H9 (cell line): ENCODE measurements around the gene DDC. TPM values are rescaled to one million over a fixed set of nuclear protein-coding genes. Genes with fewer than 3 reads are reported as not detected.

Experiments
- DNase-seq: peaks from one replicate; pipeline ENCODE4 v3.0.0-alpha.2; 2017
- H2AFZ ChIP-seq: one replicate; pipeline ENCODE4 v1.6.1; 2013; ENCODE audit warnings: mild to moderate bottlenecking, low read length, control low read depth, moderate library complexity
- H2AK5ac ChIP-seq: 2 replicates; pipeline ENCODE4 v1.6.1; 2013; ENCODE audit warnings: low read length, control low read depth, mixed read lengths; ENCODE audit not compliant: insufficient read length
- H2BK120ac ChIP-seq: one replicate; pipeline ENCODE4 v1.6.1; 2013; ENCODE audit warnings: low read depth, mild to moderate bottlenecking, low read length, control low read depth, inconsistent platforms; ENCODE audit not compliant: poor library complexity, severe bottlenecking
- H2BK12ac ChIP-seq: 2 replicates; pipeline ENCODE4 v1.6.1; 2013; ENCODE audit warnings: low read length, control low read depth, mixed read lengths, low read depth; ENCODE audit not compliant: insufficient read length
- H2BK15ac ChIP-seq: 2 replicates; pipeline ENCODE4 v1.6.1; 2013; ENCODE audit warnings: low read depth, low read length, control low read depth
- H2BK20ac ChIP-seq: one replicate; pipeline ENCODE4 v1.6.1; 2013; ENCODE audit warnings: low read depth, mild to moderate bottlenecking, low read length, control low read depth, inconsistent platforms; ENCODE audit not compliant: poor library complexity, severe bottlenecking
- H2BK5ac ChIP-seq: 2 replicates; pipeline ENCODE4 v1.6.1; 2013; ENCODE audit warnings: low read length, control low read depth, mixed read lengths; ENCODE audit not compliant: insufficient read length
- H3K14ac ChIP-seq: 2 replicates; pipeline ENCODE4 v1.6.1; 2013; ENCODE audit warnings: low read length, control low read depth; ENCODE audit not compliant: insufficient read depth
- H3K18ac ChIP-seq: 2 replicates; pipeline ENCODE4 v1.6.1; 2013; ENCODE audit warnings: low read depth, mild to moderate bottlenecking, mixed read lengths, low read length, control low read depth; ENCODE audit not compliant: insufficient read length
- H3K23ac ChIP-seq: 2 replicates; pipeline ENCODE4 v1.6.1; 2013; ENCODE audit warnings: low read length, control low read depth, mixed read lengths, low read depth; ENCODE audit not compliant: insufficient read length
- H3K23me2 ChIP-seq: 2 replicates; pipeline ENCODE4 v1.6.1; 2013; ENCODE audit warnings: low read depth, mild to moderate bottlenecking, mixed read lengths, low read length, control low read depth; ENCODE audit not compliant: insufficient read length, poor library complexity, severe bottlenecking
- H3K27ac ChIP-seq: 2 replicates; pipeline ENCODE4 v1.5.1; 2013; ENCODE audit warnings: low read length, control low read depth, mixed read lengths, low read depth; ENCODE audit not compliant: insufficient read length
- H3K27me3 ChIP-seq: 2 replicates; pipeline ENCODE4 v1.6.1; 2013; ENCODE audit warnings: low read length, control low read depth, inconsistent platforms; ENCODE audit not compliant: insufficient read depth
- H3K4ac ChIP-seq: 2 replicates; pipeline ENCODE4 v1.6.1; 2013; ENCODE audit warnings: low read depth, mild to moderate bottlenecking, control low read depth, inconsistent platforms, low read length, moderate library complexity
- H3K4me1 ChIP-seq: 2 replicates; pipeline ENCODE4 v1.6.1; 2013; ENCODE audit warnings: low read length, control low read depth, inconsistent platforms; ENCODE audit not compliant: insufficient read depth
- H3K4me2 ChIP-seq: 2 replicates; pipeline ENCODE4 v1.6.1; 2013; ENCODE audit warnings: low read length, control low read depth, mixed read lengths; ENCODE audit not compliant: insufficient read length, insufficient read depth
- H3K56ac ChIP-seq: 2 replicates; pipeline ENCODE4 v1.6.1; 2013; ENCODE audit warnings: low read depth, mild to moderate bottlenecking, mixed read lengths, low read length, control low read depth; ENCODE audit not compliant: insufficient read length
- H3K79me1 ChIP-seq: 2 replicates; pipeline ENCODE4 v1.6.1; 2013; ENCODE audit warnings: low read depth, mild to moderate bottlenecking, moderate library complexity, low read length, control low read depth, inconsistent platforms; ENCODE audit not compliant: insufficient read depth, poor library complexity, severe bottlenecking
- H3K79me2 ChIP-seq: 2 replicates; pipeline ENCODE4 v1.6.1; 2013; ENCODE audit warnings: low read length, control low read depth, inconsistent platforms; ENCODE audit not compliant: insufficient read depth
- H3K9ac ChIP-seq: 2 replicates; pipeline ENCODE4 v1.6.1; 2013; ENCODE audit warnings: low read length, control low read depth, mixed read lengths; ENCODE audit not compliant: insufficient read length; ENCODE audit errors: extremely low read depth
- H3K9me3 ChIP-seq: one replicate; pipeline ENCODE4 v1.6.1; 2013; ENCODE audit warnings: low read depth, low read length, inconsistent platforms; ENCODE audit not compliant: control insufficient read depth
- H3T11ph ChIP-seq: one replicate; pipeline ENCODE4 v1.6.1; 2013; ENCODE audit warnings: mild to moderate bottlenecking, low read length, control low read depth, inconsistent platforms
- H4K20me1 ChIP-seq: one replicate; pipeline ENCODE4 v1.6.1; 2013; ENCODE audit not compliant: control insufficient read depth, insufficient read length, insufficient read depth
- H4K5ac ChIP-seq: 2 replicates; pipeline ENCODE4 v1.6.1; 2013; ENCODE audit warnings: low read depth, mild to moderate bottlenecking, mixed read lengths, low read length, control low read depth; ENCODE audit not compliant: insufficient read length
- H4K8ac ChIP-seq: replicated peaks from 2 replicates; pipeline ENCODE4 v1.6.1; 2013; ENCODE audit warnings: low read length, control low read depth, mixed read lengths, low read depth; ENCODE audit not compliant: insufficient read length
- H4K91ac ChIP-seq: 2 replicates; pipeline ENCODE4 v1.6.1; 2013; ENCODE audit warnings: low read depth, mild to moderate bottlenecking, moderate library complexity, mixed read lengths, low read length, control low read depth; ENCODE audit not compliant: insufficient read length
- H3K27ac Mint-ChIP-seq, 3 experiments: 2 replicates in 2 of 3; 3 replicates in 1 of 3; pipeline ENCODE4 v1.8.0; 2020 to 2021; ENCODE audit warnings: mixed read lengths in 3 of 3, mild to moderate bottlenecking in 1 of 3, moderate library complexity in 1 of 3
- H3K27me3 Mint-ChIP-seq: 2 replicates; pipeline ENCODE4 v1.8.0; 2021; ENCODE audit warnings: low read depth, mild to moderate bottlenecking, moderate library complexity, mixed read lengths
- H3K36me3 Mint-ChIP-seq, 3 experiments: 2 replicates in 2 of 3; 3 replicates in 1 of 3; pipeline ENCODE4 v1.8.0; 2020 to 2021; ENCODE audit warnings: low read depth in 3 of 3, mixed read lengths in 3 of 3; ENCODE audit not compliant: insufficient read depth in 1 of 3
- H3K4me1 Mint-ChIP-seq, 2 experiments: 2 replicates each; pipeline ENCODE4 v1.8.0; 2020; ENCODE audit warnings: mixed read lengths in 2 of 2
- H3K4me3 Mint-ChIP-seq, 2 experiments: 2 replicates in 1 of 2; 3 replicates in 1 of 2; pipeline ENCODE4 v1.8.0; 2020 to 2021; ENCODE audit warnings: mild to moderate bottlenecking in 2 of 2, mixed read lengths in 2 of 2, moderate library complexity in 1 of 2
- H3K9me3 Mint-ChIP-seq, 2 experiments: 2 replicates in 1 of 2; 3 replicates in 1 of 2; pipeline ENCODE4 v1.8.0; 2020; ENCODE audit warnings: mild to moderate bottlenecking in 2 of 2, mixed read lengths in 2 of 2, moderate library complexity in 1 of 2
- WGBS: extraction: QIAGEN DNeasy Blood & Tissue Kit; methylation state at CpG from one replicate; pipeline ENCODE4 v1.1.7; 2013; ENCODE audit warnings: missing lambda C conversion rate, low lambda C conversion rate, mixed read lengths; ENCODE audit not compliant: insufficient read length; ENCODE audit errors: extremely low coverage; 5-methylcytosine and 5-hydroxymethylcytosine counted together
- total RNA-seq: library from RNA; stranded (reverse); gene quantifications from 2 replicates; pipeline ENCODE4 v1.2.1, GENCODE V29; 2021
- TF ChIP-seq, protein P1 (sequence below): fragments of 200-600 bp; sonication (generic); conservative IDR thresholded peaks from 3 replicates; pipeline ENCODE4 v1.8.0; 2021; ENCODE audit warnings: antibody characterized with exemption, mild to moderate bottlenecking

Gene DDC
- total RNA-seq, 1 experiment from 2014 or later: not detected

DNA sequence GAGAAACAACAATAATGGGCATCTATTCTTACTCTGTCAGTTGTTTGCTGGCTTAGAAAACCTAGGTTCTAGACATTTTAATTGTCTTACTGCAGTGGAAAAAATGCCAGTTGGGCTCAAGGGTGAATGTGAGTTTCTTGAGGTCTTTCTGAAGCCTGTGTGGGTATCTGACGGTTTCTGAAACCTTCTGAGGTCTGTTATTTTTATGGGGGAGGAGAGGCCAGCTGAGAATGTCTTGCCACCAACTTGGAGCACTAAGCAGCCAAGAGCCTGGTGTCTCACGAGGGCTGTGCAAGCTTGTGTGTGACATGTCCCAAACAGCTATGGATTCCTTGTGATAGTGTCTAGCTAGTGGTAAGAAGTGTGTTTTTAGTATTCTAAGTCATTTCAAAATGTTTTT, 24.2 kb upstream of the DDC start:
- no peak overlapping the region for H3K9ac ChIP-seq
- H4K91ac ChIP-seq: no peak overlapping the region
- no peak overlapping the region for H4K8ac ChIP-seq
- no peak overlapping the region for H3K4ac ChIP-seq
- no peak for DNase-seq
- WGBS: no CpG with 5 or more reads among the region's 2 CpGs
- no peaks in the 10 kb centered on the region for H4K20me1 ChIP-seq
- H3K36me3 Mint-ChIP-seq: peaks cover 15 to 35% (median 22%) of the 10 kb centered on the region in 3 experiments
- no peaks in the 10 kb centered on the region for H3K23me2 ChIP-seq
- no peak overlapping the region for H2AK5ac ChIP-seq
- H3K27ac Mint-ChIP-seq: no peak overlapping the region
- no peak overlapping the region for H2BK120ac ChIP-seq
- no peak overlapping the region for H2BK20ac ChIP-seq
- peaks cover 5% of the 10 kb centered on the region in 2 experiments; a peak in 2 of 5 replicates for H3K9me3 Mint-ChIP-seq
- no peak overlapping the region for H2BK5ac ChIP-seq
- H3K9me3 ChIP-seq: peaks cover 2% of the 10 kb centered on the region
- no peaks in the 10 kb centered on the region for H3K27me3 ChIP-seq
- H3K18ac ChIP-seq: no peak overlapping the region
- no peak overlapping the region for H3K4me2 ChIP-seq
- no peak overlapping the region for H3T11ph ChIP-seq
- no peak overlapping the region for H2AFZ ChIP-seq
- TF ChIP-seq, protein P1, sequence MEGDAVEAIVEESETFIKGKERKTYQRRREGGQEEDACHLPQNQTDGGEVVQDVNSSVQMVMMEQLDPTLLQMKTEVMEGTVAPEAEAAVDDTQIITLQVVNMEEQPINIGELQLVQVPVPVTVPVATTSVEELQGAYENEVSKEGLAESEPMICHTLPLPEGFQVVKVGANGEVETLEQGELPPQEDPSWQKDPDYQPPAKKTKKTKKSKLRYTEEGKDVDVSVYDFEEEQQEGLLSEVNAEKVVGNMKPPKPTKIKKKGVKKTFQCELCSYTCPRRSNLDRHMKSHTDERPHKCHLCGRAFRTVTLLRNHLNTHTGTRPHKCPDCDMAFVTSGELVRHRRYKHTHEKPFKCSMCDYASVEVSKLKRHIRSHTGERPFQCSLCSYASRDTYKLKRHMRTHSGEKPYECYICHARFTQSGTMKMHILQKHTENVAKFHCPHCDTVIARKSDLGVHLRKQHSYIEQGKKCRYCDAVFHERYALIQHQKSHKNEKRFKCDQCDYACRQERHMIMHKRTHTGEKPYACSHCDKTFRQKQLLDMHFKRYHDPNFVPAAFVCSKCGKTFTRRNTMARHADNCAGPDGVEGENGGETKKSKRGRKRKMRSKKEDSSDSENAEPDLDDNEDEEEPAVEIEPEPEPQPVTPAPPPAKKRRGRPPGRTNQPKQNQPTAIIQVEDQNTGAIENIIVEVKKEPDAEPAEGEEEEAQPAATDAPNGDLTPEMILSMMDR: no peak
- H3K79me2 ChIP-seq: no peaks in the 10 kb centered on the region
- no peak overlapping the region for H2BK12ac ChIP-seq
- no peak overlapping the region for H4K5ac ChIP-seq
- H3K4me3 Mint-ChIP-seq: no peak overlapping the region
- H3K4me1 Mint-ChIP-seq: peaks cover 0 to 4% of the 10 kb centered on the region in 2 experiments; a peak in 2 of 4 replicates
- no peaks in the 10 kb centered on the region for H3K4me1 ChIP-seq
- no peak overlapping the region for H3K27ac ChIP-seq
- no peak overlapping the region for H2BK15ac ChIP-seq
- no peak overlapping the region for H3K23ac ChIP-seq
- no peaks in the 10 kb centered on the region for H3K27me3 Mint-ChIP-seq
- no peaks in the 10 kb centered on the region for H3K79me1 ChIP-seq
- no peak overlapping the region for H3K56ac ChIP-seq
- no peak overlapping the region for H3K14ac ChIP-seq
